Lung (tissue), 12 donors: ENCODE data around the gene CPSF7. TPM values are rescaled to one million over a fixed set of nuclear protein-coding genes. Genes with fewer than 3 reads are reported as not detected.

Source experiments
- ATAC-seq: fragments of 200-7000 bp; cut with Tn5 transposase; one replicate; pipeline ENCODE4 v1.9.1; 2020; ENCODE audit warnings: moderate number of reproducible peaks; ENCODE audit not compliant: insufficient read depth, low FRiP score
- DNase-seq, 3 donors: peaks; one replicate each; pipeline ENCODE4 v3.0.0-alpha.2; 2013 to 2017
- H3K27ac ChIP-seq, 2 donors: one replicate each; pipeline ENCODE4 v1.5.1; 2013; ENCODE audit warnings: mild to moderate bottlenecking in 2 of 2, moderate library complexity in 2 of 2, control low read depth in 1 of 2, inconsistent platforms in 1 of 2, low read depth in 1 of 2, low read length in 1 of 2
- H3K27me3 ChIP-seq, 3 donors: one replicate each; pipeline ENCODE4 v1.5.1; 2013; ENCODE audit warnings: low read length in 2 of 3; ENCODE audit not compliant: control insufficient read depth in 3 of 3, insufficient read depth in 3 of 3
- H3K36me3 ChIP-seq, 4 donors: one replicate each; pipeline ENCODE4 v1.5.1; 2013; ENCODE audit warnings: low read length in 4 of 4, mild to moderate bottlenecking in 1 of 4, moderate library complexity in 1 of 4; ENCODE audit not compliant: control insufficient read depth in 4 of 4, insufficient read depth in 4 of 4
- H3K4me1 ChIP-seq, 5 donors: one replicate each; pipeline ENCODE4 v1.5.1; 2013; ENCODE audit warnings: low read length in 5 of 5, mild to moderate bottlenecking in 2 of 5, moderate library complexity in 1 of 5; ENCODE audit not compliant: control insufficient read depth in 5 of 5, insufficient read depth in 5 of 5
- H3K4me3 ChIP-seq: one replicate; pipeline ENCODE4 v1.5.1; 2013; ENCODE audit warnings: mild to moderate bottlenecking, control low read depth, moderate library complexity
- H3K9ac ChIP-seq, 2 donors: one replicate each; pipeline ENCODE4 v1.5.1; 2013; ENCODE audit warnings: low read length in 2 of 2, control low read depth in 1 of 2; ENCODE audit not compliant: insufficient read depth in 1 of 2
- H3K9me3 ChIP-seq, 4 donors: one replicate each; pipeline ENCODE4 v1.5.1; 2013; ENCODE audit warnings: low read length in 3 of 4, mild to moderate bottlenecking in 1 of 4, moderate library complexity in 1 of 4; ENCODE audit not compliant: control insufficient read depth in 4 of 4, insufficient read depth in 3 of 4
- CTCF ChIP-seq: IDR thresholded peaks from 2 replicates; pipeline ENCODE4 v1.5.1; 2012; ENCODE audit warnings: mild to moderate bottlenecking; ENCODE audit errors: control extremely low read depth, extremely low read depth
- WGBS, 2 donors: extraction: QIAGEN DNeasy Blood & Tissue Kit; methylation state at CpG; one replicate each; pipeline ENCODE4 v1.1.7; 2013; 5-methylcytosine and 5-hydroxymethylcytosine counted together
- polyA plus RNA-seq, 2 donors: library from polyadenylated mRNA; stranded (reverse); fragments of 200-250 nt; gene quantifications; one replicate each; pipeline ENCODE4 v1.2.1, GENCODE V29; 2013
- total RNA-seq, 2 donors: library from RNA; depleted of rRNA in 1 of 2; stranded (reverse); fragments of >200 nt in 1 of 2; gene quantifications; one replicate each; pipeline ENCODE4 v1.2.1, GENCODE V29; 2014 to 2021
- donor health status: control.
- donor health status: control.
- donor health status: Bipolar disorder and iron deficiency.
- donor health status: healthy.
- donor health status: DM: yes; HTN: yes; CAD: no.

CPSF7 gene
- total and polyA plus RNA-seq, 4 donors, result 34.8 to 64.7 (median 52.5) TPM

DNA sequence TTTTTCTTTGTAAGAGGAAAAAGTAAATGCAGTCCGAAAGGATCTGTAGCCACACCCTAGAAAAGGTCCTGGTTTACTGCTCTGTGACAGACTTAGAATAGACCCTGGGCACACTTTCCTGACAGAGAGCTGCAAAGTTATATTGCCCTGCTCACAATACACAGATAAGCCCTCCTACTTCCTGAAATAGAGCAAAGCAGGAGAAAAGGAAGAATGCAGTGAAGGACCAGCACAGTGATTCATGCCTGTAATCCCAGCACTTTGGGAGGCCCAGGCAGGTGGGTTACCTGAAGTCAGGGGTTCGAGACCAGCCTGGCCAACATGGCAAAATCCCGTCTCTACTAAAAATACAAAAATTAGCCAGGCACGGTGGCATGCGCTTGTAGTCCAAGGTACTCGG lies 70.3 kb downstream of the CPSF7 start:
- H3K4me3 ChIP-seq, result no peak overlapping the region
- peaks cover 0 to 18% (median 4%) of the 10 kb centered on the region in 5 donors for H3K4me1 ChIP-seq
- no peak overlapping the region for H3K9ac ChIP-seq
- no peaks in the 10 kb centered on the region for H3K27me3 ChIP-seq
- WGBS, 2 donors, result 79 to 89% methylated on average over 6 of the region's 6 CpGs
- no peaks in the 10 kb centered on the region for H3K9me3 ChIP-seq
- H3K27ac ChIP-seq, result no peak overlapping the region
- ATAC-seq (no peak), DNase-seq (no peak)
- peaks cover 4 to 13% (median 8%) of the 10 kb centered on the region in 4 donors for H3K36me3 ChIP-seq
- no peak for TF ChIP-seq CTCF

DNA sequence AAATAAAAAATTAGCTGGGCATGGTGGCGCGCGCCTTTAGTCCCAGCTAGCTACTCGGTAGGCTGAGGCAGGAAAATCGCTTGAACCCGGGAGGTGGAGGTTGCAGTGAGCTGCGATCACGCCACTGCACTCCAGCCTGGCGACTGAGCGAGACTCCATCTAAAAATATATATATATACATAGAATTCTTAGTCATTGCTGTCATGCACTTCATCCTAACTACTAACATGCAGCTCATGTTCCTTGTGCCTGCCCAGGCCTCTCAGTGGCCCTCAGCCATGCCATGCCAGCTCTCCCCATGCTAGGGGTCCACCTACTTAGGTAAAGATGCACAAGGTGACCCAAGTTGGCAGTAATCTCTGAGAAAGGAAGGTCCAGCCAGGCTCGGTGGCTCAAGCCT lies 71.2 kb downstream of the CPSF7 start:
- Histone ChIP-seq H3K27me3 (no peaks in the 10 kb centered on the region), H3K36me3 (peaks cover 0 to 12% (median 2%) of the 10 kb centered on the region in 4 donors), H3K4me3 (no peak overlapping the region), H3K9ac (no peak overlapping the region), H3K27ac (peak overlapping the region in 1 of 2 donors; percentile 32), H3K4me1 (peaks cover 0 to 18% (median 4%) of the 10 kb centered on the region in 5 donors), H3K9me3 (no peaks in the 10 kb centered on the region)
- no peak for TF ChIP-seq CTCF
- DNase-seq (no peak), ATAC-seq (no peak)
- WGBS, 2 donors, result 97% methylated on average over 11 of the region's 11 CpGs

GRCh38 chr11:61357894-61358239 lies 71.9 kb downstream of the CPSF7 start:
- Histone ChIP-seq H3K27me3 (no peaks in the 10 kb centered on the region), H3K4me1 (peaks cover 0 to 11% (median 3%) of the 10 kb centered on the region in 5 donors), H3K4me3 (no peak overlapping the region), H3K9me3 (no peaks in the 10 kb centered on the region), H3K9ac (no peak overlapping the region), H3K27ac (no peak overlapping the region), H3K36me3 (peaks cover 0 to 19% (median 6%) of the 10 kb centered on the region in 4 donors)
- WGBS, 2 donors, result 92 to 94% methylated on average over 6 of the region's 6 CpGs
- no peak for DNase-seq
- no peak for TF ChIP-seq CTCF
- ATAC-seq, result no peak

- no peak overlapping the region for H3K4me3 ChIP-seq
- H3K36me3 ChIP-seq, result peaks cover 0 to 22% (median 10%) of the 10 kb centered on the region in 4 donors
- H3K4me1 ChIP-seq, result peaks cover 0 to 11% (median 3%) of the 10 kb centered on the region in 5 donors
- WGBS, 2 donors, result 66 to 77% methylated on average over 9 of the region's 9 CpGs
- no peak for ATAC-seq
- H3K9me3 ChIP-seq, result no peaks in the 10 kb centered on the region
- no peaks in the 10 kb centered on the region for H3K27me3 ChIP-seq
- no peak overlapping the region for H3K9ac ChIP-seq
- TF ChIP-seq CTCF, result no peak
- no peak for DNase-seq
- H3K27ac ChIP-seq, result peak overlapping the region in 1 of 2 donors; percentile 4
Measured at GRCh38 chr11:61357233-61357893, 72.4 kb downstream of the CPSF7 start.
